Measurements from ENCODE around the gene ALKAL2. TPM values are rescaled to one million over a fixed set of nuclear protein-coding genes. Genes with fewer than 3 reads are reported as not detected.
"Not testable (repeated sequence)": the region's sequence is repeated elsewhere in the genome, so short reads cannot be mapped to it uniquely, and the experiment has no call there.

ALKAL2 gene, protein sequence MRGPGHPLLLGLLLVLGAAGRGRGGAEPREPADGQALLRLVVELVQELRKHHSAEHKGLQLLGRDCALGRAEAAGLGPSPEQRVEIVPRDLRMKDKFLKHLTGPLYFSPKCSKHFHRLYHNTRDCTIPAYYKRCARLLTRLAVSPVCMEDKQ
- total RNA-seq, result 1 to 10 TPM; 2.2 to 3.5 (median 3.0) TPM
- long read RNA-seq, donor 1, partial matches to known transcripts, result 0 of 1 reads
- long read RNA-seq, donor 1, other reads (novel, unspliced or antisense), result 1 of 1 reads
- long read RNA-seq, donor 2, result 0 reads

DNA sequence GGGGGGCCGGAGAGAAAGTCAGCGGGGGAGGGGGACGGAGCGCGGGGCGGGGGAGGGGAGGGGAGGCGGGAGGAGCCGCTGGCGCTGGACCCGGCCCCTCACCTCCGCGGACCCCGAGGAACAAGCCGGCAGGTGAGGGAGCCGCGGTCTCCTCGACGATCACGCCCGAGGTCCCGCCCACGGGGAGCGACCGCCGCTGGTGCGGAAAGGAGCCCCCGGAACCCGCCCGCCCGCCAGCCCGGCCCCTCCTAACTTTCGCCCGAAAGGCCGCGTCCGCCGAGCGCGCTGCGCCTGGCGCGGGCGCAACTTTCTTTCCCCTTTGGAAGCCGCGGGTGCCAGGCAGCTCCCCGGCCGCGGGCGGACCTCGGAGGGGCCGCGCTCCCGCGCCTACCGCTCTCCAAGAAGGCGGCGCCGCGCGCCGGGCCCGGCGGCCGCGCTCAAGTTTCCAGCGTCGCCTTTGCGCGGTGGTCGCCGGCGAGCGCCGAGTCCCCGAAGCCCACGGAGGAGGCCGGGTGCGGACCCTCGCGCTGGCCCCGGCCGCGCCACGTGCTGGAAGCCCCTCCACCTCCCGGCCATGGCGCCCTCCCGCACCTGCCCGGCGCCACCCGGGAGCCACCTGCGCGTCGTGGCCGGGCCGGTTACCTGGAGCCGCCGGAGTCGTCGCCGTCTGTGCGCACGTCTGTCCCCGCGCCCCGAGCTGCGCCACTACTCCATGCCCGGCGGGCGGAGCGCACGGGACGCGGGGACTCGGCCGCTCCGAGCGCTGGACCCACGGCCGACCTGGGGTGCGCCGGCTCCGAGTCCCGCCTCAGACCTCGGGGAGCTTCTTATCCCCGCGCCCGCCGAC is at the start of gene ALKAL2:
ALKAL2 (minus strand) TSS at position 181 of the 847 bp plus-strand sequence. CDS start 256 bp downstream, outside the sequence.
- peak; percentile 40 for ATAC-seq
- H3K9me3 ChIP-seq, result no peaks in the 10 kb centered on the region
- intact Hi-C loops (cut with DNase I, micrococcal nuclease), result no loop called here
- H3K36me3 ChIP-seq (ENCODE audit: low read depth), result no peaks in the 10 kb centered on the region
- peaks cover 20% of the 10 kb centered on the region for H3K4me1 ChIP-seq (ENCODE audit: low read depth)
- peak in 1 of 3 donors; percentile 39 for DNase-seq
- no peak within 1 kb of the TSS for H3K4me3 ChIP-seq
- TF ChIP-seq, protein P1, sequence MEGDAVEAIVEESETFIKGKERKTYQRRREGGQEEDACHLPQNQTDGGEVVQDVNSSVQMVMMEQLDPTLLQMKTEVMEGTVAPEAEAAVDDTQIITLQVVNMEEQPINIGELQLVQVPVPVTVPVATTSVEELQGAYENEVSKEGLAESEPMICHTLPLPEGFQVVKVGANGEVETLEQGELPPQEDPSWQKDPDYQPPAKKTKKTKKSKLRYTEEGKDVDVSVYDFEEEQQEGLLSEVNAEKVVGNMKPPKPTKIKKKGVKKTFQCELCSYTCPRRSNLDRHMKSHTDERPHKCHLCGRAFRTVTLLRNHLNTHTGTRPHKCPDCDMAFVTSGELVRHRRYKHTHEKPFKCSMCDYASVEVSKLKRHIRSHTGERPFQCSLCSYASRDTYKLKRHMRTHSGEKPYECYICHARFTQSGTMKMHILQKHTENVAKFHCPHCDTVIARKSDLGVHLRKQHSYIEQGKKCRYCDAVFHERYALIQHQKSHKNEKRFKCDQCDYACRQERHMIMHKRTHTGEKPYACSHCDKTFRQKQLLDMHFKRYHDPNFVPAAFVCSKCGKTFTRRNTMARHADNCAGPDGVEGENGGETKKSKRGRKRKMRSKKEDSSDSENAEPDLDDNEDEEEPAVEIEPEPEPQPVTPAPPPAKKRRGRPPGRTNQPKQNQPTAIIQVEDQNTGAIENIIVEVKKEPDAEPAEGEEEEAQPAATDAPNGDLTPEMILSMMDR (IDR thresholded peaks at IDR 0.05), result no peak

- H3K36me3 ChIP-seq (ENCODE audit: low read depth); H3K4me3 ChIP-seq; H3K4me1 ChIP-seq (ENCODE audit: low read depth); ATAC-seq; intact Hi-C loops (cut with DNase I, micrococcal nuclease); DNase-seq: not testable (repeated sequence)
- H3K9me3 ChIP-seq, result peaks cover 20% of the 10 kb centered on the region
Measured at GRCh38 chr2:336949-337348, 49.1 kb upstream of the ALKAL2 start.

DNA sequence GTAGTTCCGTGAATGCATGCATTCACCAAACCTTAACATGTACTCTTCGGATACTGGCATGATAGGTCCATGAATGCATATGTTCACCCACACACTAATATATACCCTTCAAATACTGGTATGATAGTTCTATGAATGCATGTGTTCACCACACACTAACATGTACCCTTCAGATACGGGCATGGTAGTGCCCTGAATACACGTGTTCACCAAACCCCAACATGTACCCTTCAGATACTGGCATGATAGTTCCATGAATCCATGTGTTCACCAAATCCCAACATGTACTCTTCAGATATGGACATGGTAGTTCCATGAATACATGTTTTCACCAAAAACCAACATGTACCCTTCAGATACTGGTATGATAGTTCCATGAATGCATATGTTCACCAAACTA is 48.5 kb upstream of the ALKAL2 start:
- ATAC-seq (no peak), DNase-seq (no peak)
- TF ChIP-seq, protein P1 (IDR thresholded peaks at IDR 0.05), result no peak
- Histone ChIP-seq H3K36me3 (ENCODE audit: low read depth) (no peaks in the 10 kb centered on the region), H3K4me1 (ENCODE audit: low read depth) (no peaks in the 10 kb centered on the region), H3K9me3 (peaks cover 20% of the 10 kb centered on the region), H3K4me3 (no peak overlapping the region)
- intact Hi-C loops (cut with DNase I, micrococcal nuclease), result no loop called here

DNA sequence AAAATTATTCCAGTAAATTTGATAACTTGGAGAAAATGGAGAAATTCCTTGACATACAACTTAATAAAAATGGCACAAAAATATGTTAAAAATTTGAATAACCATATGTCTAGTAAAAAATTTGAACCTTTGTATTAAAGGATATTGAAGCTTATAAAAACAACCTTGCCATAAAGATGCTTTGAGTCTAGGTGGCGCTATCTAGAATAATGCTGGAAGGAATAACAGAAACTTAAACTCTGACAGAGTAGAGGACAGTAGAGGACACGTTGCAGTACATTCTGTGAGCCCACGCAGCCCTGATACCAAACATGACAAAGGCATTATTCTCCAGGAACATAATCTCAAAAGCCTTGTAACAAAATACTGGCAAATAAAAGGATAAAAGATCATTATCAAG is 44.7 kb upstream of the ALKAL2 start:
- Histone ChIP-seq H3K36me3 (ENCODE audit: low read depth) (no peaks in the 10 kb centered on the region), H3K9me3 (peaks cover 16% of the 10 kb centered on the region), H3K4me1 (ENCODE audit: low read depth) (no peaks in the 10 kb centered on the region), H3K4me3 (no peak overlapping the region)
- TF ChIP-seq, protein P1 (IDR thresholded peaks at IDR 0.05), result no peak
- no peak for DNase-seq
- ATAC-seq, result no peak
- intact Hi-C loops (cut with DNase I, micrococcal nuclease), result no loop called here

DNA sequence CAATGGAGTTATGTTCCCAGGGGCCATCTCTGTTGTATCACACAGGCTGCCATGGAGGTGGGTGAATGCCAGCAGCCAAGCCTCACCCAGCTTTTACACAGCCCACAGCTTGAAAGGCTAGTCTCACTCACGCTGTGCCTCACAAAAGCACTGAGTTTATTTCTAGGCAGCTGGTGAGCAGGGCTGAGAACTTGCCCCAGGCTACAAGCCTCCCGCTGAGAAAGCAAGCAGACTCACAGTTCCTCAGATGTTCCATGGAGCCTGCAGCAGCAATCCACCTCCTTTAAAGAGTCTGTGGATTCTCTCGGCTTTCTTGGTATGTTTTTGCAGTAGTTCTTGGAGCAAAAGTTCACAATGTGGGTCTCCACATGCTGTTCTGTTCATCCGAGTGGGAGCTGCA is 40.9 kb upstream of the ALKAL2 start:
- Histone ChIP-seq H3K9me3 (no peaks in the 10 kb centered on the region), H3K4me3 (no peak overlapping the region), H3K4me1 (ENCODE audit: low read depth) (no peaks in the 10 kb centered on the region), H3K36me3 (ENCODE audit: low read depth) (no peaks in the 10 kb centered on the region)
- ATAC-seq (no peak), DNase-seq (no peak)
- TF ChIP-seq, protein P1 (IDR thresholded peaks at IDR 0.05), result no peak
- intact Hi-C loops (cut with DNase I, micrococcal nuclease), result no loop called here

- ATAC-seq (no peak), DNase-seq (no peak)
- Histone ChIP-seq H3K9me3 (no peaks in the 10 kb centered on the region), H3K4me1 (ENCODE audit: low read depth) (no peaks in the 10 kb centered on the region), H3K36me3 (ENCODE audit: low read depth) (no peaks in the 10 kb centered on the region), H3K4me3 (no peak overlapping the region)
- TF ChIP-seq, protein P1 (IDR thresholded peaks at IDR 0.05), result no peak
- intact Hi-C loops (cut with DNase I, micrococcal nuclease), result no loop called here
Measured at GRCh38 chr2:323035-323434, 35.1 kb upstream of the ALKAL2 start.
